Loucy (cell line): Measurements from ENCODE around the gene MARVELD2.

ENCODE experiments used
- H2AFZ ChIP-seq: fragments of 200-600 bp; sonication (generic); 2 replicates; pipeline ENCODE4 v1.6.0; 2016; ENCODE audit warnings: antibody characterized with exemption, mild to moderate bottlenecking, low read length, moderate library complexity
- H3F3A ChIP-seq: fragments of 200-600 bp; 2 replicates; pipeline ENCODE4 v1.6.0; 2016; ENCODE audit warnings: antibody characterized with exemption, low read depth, mild to moderate bottlenecking
- H3K27me3 ChIP-seq: fragments of 200-600 bp; sonication (generic); 2 replicates; pipeline ENCODE4 v1.6.1; 2014; ENCODE audit warnings: low read length, mild to moderate bottlenecking; ENCODE audit not compliant: insufficient read depth, poor library complexity, severe bottlenecking
- H3K36me3 ChIP-seq: fragments of 200-600 bp; sonication (generic); 2 replicates; pipeline ENCODE4 v1.6.1; 2016; ENCODE audit warnings: low read length; ENCODE audit not compliant: insufficient read depth
- H3K4me1 ChIP-seq: fragments of 200-600 bp; sonication (generic); 2 replicates; pipeline ENCODE4 v1.5.1; 2014; ENCODE audit warnings: low read length, mild to moderate bottlenecking; ENCODE audit not compliant: insufficient read depth, poor library complexity, severe bottlenecking
- H3K4me2 ChIP-seq: fragments of 200-600 bp; sonication (generic); 2 replicates; pipeline ENCODE4 v1.6.0; 2014; ENCODE audit warnings: antibody characterized with exemption, low read length, low read depth, mild to moderate bottlenecking; ENCODE audit not compliant: poor library complexity, severe bottlenecking
- H3K4me3 ChIP-seq: fragments of 200-600 bp; sonication (generic); 2 replicates; pipeline ENCODE4 v1.5.1; 2014; ENCODE audit warnings: low read length, mild to moderate bottlenecking, mixed read lengths; ENCODE audit not compliant: poor library complexity, severe bottlenecking
- H3K79me2 ChIP-seq: fragments of 200-600 bp; sonication (generic); 2 replicates; pipeline ENCODE4 v1.6.1; 2014; ENCODE audit warnings: low read length; ENCODE audit not compliant: insufficient read depth
- H3K9ac ChIP-seq: fragments of 200-600 bp; sonication (generic); 2 replicates; pipeline ENCODE4 v1.6.0; 2014; ENCODE audit warnings: mild to moderate bottlenecking, low read depth, low read length, moderate library complexity; ENCODE audit not compliant: poor library complexity, severe bottlenecking
- H3K9me2 ChIP-seq: fragments of 200-600 bp; sonication (generic); replicated peaks from 2 replicates; pipeline ENCODE4 v1.6.1; 2016; ENCODE audit warnings: low read depth, low read length, mixed read lengths
- H3K9me3 ChIP-seq: fragments of 200-600 bp; sonication (generic); 2 replicates; pipeline ENCODE4 v1.6.1; 2014; ENCODE audit warnings: mild to moderate bottlenecking, antibody characterized with exemption, low read length, low read depth; ENCODE audit not compliant: insufficient read depth
- H4K20me1 ChIP-seq: fragments of 200-600 bp; sonication (generic); 2 replicates; pipeline ENCODE4 v1.6.0; 2014; ENCODE audit warnings: antibody characterized with exemption, low read length, mild to moderate bottlenecking; ENCODE audit not compliant: insufficient read depth, poor library complexity, severe bottlenecking
- CTCF ChIP-seq: fragments of 200-600 bp; sonication (generic); conservative IDR thresholded peaks from 2 replicates; pipeline ENCODE4 v1.5.1; 2014; ENCODE audit warnings: mild to moderate bottlenecking, antibody characterized with exemption, low read length
- EZH2phosphoT487 ChIP-seq: fragments of 200-600 bp; IDR thresholded peaks from 2 replicates; pipeline ENCODE4 v1.6.1; 2018; ENCODE audit warnings: antibody characterized with exemption, mild to moderate bottlenecking, moderate library complexity, borderline replicate concordance

Gene MARVELD2

DNA sequence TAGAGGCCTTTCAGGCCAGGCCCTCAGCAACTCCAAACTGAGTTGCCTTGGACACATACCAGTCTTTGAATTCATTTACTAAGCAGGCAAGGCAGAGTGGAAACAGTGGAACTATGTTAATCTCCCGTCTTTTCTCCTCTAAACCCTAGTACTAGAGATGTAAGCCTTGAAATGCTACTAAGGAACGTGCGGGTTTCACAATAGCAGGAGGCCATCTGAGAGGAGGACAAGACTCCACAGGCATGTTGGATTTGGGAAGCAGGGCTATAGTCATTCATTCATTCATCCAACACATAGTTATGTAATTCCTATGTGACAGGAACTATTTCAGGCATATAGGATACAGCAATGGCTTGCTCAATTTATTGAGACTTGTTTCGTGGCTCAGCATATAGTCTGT, 74.3 kb downstream of the MARVELD2 start:
- no peak overlapping the region for H3K9ac ChIP-seq

DNA sequence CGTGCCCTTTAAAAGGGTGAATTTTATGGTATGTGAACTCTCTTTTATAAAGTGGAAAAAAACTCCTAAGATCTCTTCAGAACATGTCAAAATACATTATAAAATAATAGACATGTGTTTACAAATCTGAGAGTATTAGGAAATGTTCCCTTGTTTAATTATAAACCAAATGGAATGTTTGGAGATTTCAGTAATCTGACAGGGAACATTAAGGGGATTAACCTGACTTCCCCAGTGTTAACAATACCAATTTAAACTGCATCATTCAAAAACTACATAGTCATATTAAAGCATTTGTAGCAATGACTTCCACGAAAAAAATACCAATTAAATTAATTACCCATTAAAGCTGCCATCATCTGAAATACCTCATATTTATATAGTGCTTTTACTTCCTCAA, 76.1 kb downstream of the MARVELD2 start:
- Histone ChIP-seq H3K9me2 (no peaks in the 10 kb centered on the region), H3K36me3 (no peaks in the 10 kb centered on the region), H3K27me3 (no peaks in the 10 kb centered on the region), H3K4me3 (no peak overlapping the region), H3K4me1 (no peaks in the 10 kb centered on the region), H3K9me3 (no peaks in the 10 kb centered on the region), H2AFZ (no peak overlapping the region), H3K4me2 (no peak overlapping the region), H4K20me1 (no peaks in the 10 kb centered on the region), H3K9ac (no peak overlapping the region), H3K79me2 (no peaks in the 10 kb centered on the region), H3F3A (no peaks in the 10 kb centered on the region)
- no peak for TF ChIP-seq CTCF
- no peak for TF ChIP-seq EZH2phosphoT487

More for the DNA sequence above, 74.3 kb downstream of the MARVELD2 start:
- TF ChIP-seq EZH2phosphoT487 (no peak), CTCF (no peak)
- Histone ChIP-seq H3K79me2 (no peaks in the 10 kb centered on the region), H3K9me2 (no peaks in the 10 kb centered on the region), H3K36me3 (no peaks in the 10 kb centered on the region), H3K27me3 (no peaks in the 10 kb centered on the region), H3K4me1 (no peaks in the 10 kb centered on the region), H3F3A (no peaks in the 10 kb centered on the region), H2AFZ (no peak overlapping the region), H4K20me1 (no peaks in the 10 kb centered on the region), H3K9me3 (no peaks in the 10 kb centered on the region), H3K4me2 (no peak overlapping the region), H3K4me3 (no peak overlapping the region)

DNA sequence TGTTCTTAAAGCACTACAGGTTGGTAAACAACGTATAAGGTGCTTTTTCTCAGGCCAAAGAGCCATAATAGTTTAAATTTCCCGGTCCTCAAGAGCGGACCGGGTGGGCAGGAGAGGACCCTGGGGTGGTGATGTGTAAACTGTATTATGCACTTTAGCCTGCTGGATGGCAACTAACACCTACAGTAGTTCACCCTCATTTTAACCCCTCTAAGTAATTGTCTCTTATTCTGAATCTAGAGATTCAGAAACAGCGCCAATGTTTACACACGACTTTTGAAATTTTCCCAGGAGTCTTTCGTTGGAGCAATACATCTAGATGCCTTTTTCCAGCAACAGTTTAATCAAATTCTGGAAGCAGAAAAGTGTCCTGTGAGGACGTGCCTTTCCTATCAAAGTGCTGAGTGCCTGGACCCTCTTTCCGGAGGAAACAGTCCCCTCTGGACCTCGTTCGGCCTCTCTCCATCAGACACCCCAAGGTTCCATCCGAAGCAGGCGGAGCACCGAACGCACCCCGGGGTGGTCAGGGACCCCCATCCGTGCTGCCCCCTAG, 77.0 kb downstream of the MARVELD2 start:
- Histone ChIP-seq H2AFZ (no peak overlapping the region), H3K9ac (no peak overlapping the region)

DNA sequence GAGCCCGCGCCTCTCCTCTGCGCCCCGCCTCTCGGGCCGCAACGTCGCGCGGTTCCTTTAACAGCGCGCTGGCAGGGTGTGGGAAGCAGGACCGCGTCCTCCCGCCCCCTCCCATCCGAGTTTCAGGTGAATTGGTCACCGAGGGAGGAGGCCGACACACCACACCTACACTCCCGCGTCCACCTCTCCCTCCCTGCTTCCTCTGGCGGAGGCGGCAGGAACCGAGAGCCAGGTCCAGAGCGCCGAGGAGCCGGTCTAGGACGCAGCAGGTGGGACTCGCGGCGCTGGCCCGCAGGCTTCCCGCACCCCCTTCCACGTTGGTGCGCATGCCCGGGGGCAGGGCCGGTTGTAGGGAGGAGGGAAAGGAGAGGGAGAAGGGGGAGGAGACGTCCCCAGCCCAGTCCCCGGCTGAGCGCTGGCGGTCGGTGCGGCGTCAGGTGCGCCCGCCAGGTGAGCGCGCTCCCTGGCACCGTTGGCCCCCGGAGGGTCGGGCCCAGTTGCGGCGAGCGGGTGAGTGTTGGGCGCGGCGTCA, 77.5 kb downstream of the MARVELD2 start, which contains the start of gene OCLN:
Gene OCLN (plus strand): TSS at position 400 of the 532 bp plus-strand sequence. CDS start 11,455 bp downstream, outside the sequence.
- H3K9me3 ChIP-seq = no peaks in the 10 kb centered on the region
- H3F3A ChIP-seq = no peaks in the 10 kb centered on the region
- H3K4me1 ChIP-seq = no peaks in the 10 kb centered on the region
- no peak within 1 kb of the TSS for H3K4me3 ChIP-seq
- H3K79me2 ChIP-seq = no peaks in the 10 kb centered on the region
- no peak within 1 kb of the TSS for H2AFZ ChIP-seq
- no peaks in the 10 kb centered on the region for H3K27me3 ChIP-seq
- TF ChIP-seq EZH2phosphoT487 (no peak), CTCF (no peak)
- H3K36me3 ChIP-seq = no peaks in the 10 kb centered on the region
- H3K9me2 ChIP-seq = no peaks in the 10 kb centered on the region
- no peaks in the 10 kb centered on the region for H4K20me1 ChIP-seq
- H3K9ac ChIP-seq = no peak within 1 kb of the TSS
- no peak within 1 kb of the TSS for H3K4me2 ChIP-seq

More for the DNA sequence above, 77.0 kb downstream of the MARVELD2 start:
- no peak overlapping the region for H3K4me2 ChIP-seq
- no peaks in the 10 kb centered on the region for H3F3A ChIP-seq
- H4K20me1 ChIP-seq = no peaks in the 10 kb centered on the region
- no peaks in the 10 kb centered on the region for H3K9me3 ChIP-seq
- no peaks in the 10 kb centered on the region for H3K79me2 ChIP-seq
- H3K36me3 ChIP-seq = no peaks in the 10 kb centered on the region
- H3K27me3 ChIP-seq = no peaks in the 10 kb centered on the region
- no peaks in the 10 kb centered on the region for H3K4me1 ChIP-seq
- TF ChIP-seq EZH2phosphoT487 = no peak
- H3K9me2 ChIP-seq = no peaks in the 10 kb centered on the region
- no peak overlapping the region for H3K4me3 ChIP-seq
